NCI-H345 treated with DMSO at 0.1 percent for 48 hours (cell line): ENCODE results near the gene OR1L8.
"Not testable (repeated sequence)": the region's sequence is repeated elsewhere in the genome, so short reads cannot be mapped to it uniquely, and the experiment has no call there.

Source experiments
- DNase-seq: peaks from one replicate; lab custom pipeline; 2025; ENCODE audit not compliant: unreplicated experiment; lab: John Stamatoyannopoulos, UW

OR1L8 gene

GRCh38 chr9:122583284-122583683 is at the start of gene OR1L8:
TSS of gene OR1L8 (minus strand) at chr9:122583384. CDS start at chr9:122568477, 14,907 bp downstream.
- not testable (repeated sequence) for DNase-seq

- DNase-seq, result no peak
These were observed 36.8 kb upstream of the OR1L8 start for GRCh38 chr9:122619996-122620395.

GRCh38 chr9:122614362-122614761 is 31.2 kb upstream of the OR1L8 start, which contains the start of gene OR1Q1:
TSS of gene OR1Q1 (plus strand) at chr9:122614738. CDS start at chr9:122614738, 0 bp downstream.
- DNase-seq, result no peak

GRCh38 chr9:122609804-122610203 is 26.6 kb upstream of the OR1L8 start:
- DNase-seq, result no peak

- no peak for DNase-seq
These were observed 23.4 kb upstream of the OR1L8 start for GRCh38 chr9:122606587-122606986.

- DNase-seq, result no peak
These were observed 22.5 kb upstream of the OR1L8 start for GRCh38 chr9:122605691-122606090.

GRCh38 chr9:122580360-122580759 is 2.8 kb downstream of the OR1L8 start:
- DNase-seq, result no peak

GRCh38 chr9:122579874-122580273 is 3.3 kb downstream of the OR1L8 start:
- DNase-seq, result no peak

GRCh38 chr9:122572456-122572855 is 10.7 kb downstream of the OR1L8 start:
- DNase-seq, result no peak

- DNase-seq, result no peak
These were observed 15.3 kb downstream of the OR1L8 start for GRCh38 chr9:122567901-122568300.

- DNase-seq, result no peak
These were observed 20.9 kb downstream of the OR1L8 start for GRCh38 chr9:122562134-122562760.

GRCh38 chr9:122561446-122561845 is 21.7 kb downstream of the OR1L8 start:
- no peak for DNase-seq

GRCh38 chr9:122552812-122553211 is 30.4 kb downstream of the OR1L8 start, which contains the start of gene OR1N2:
TSS of gene OR1N2 (plus strand) at chr9:122553112. CDS start at chr9:122553212, 100 bp downstream.
- DNase-seq, result no peak

GRCh38 chr9:122551371-122551770 is 31.8 kb downstream of the OR1L8 start:
- DNase-seq, result no peak

GRCh38 chr9:122546196-122546595 is 37.0 kb downstream of the OR1L8 start:
- no peak for DNase-seq

GRCh38 chr9:122538757-122539156 is 44.4 kb downstream of the OR1L8 start:
- DNase-seq, result no peak

- not testable (repeated sequence) for DNase-seq
These were observed 46.1 kb downstream of the OR1L8 start for GRCh38 chr9:122537066-122537465.

- DNase-seq, result no peak
These were observed 47.0 kb downstream of the OR1L8 start for GRCh38 chr9:122536134-122536533.

GRCh38 chr9:122531157-122531556 is 52.0 kb downstream of the OR1L8 start:
- not testable (repeated sequence) for DNase-seq

GRCh38 chr9:122527193-122527592 is 56.0 kb downstream of the OR1L8 start, which contains the start of gene OR1N1:
TSS of gene OR1N1 (minus strand) at chr9:122527293. CDS start at chr9:122527293, 0 bp downstream.
- DNase-seq, result no peak

- DNase-seq, result no peak
These were observed 56.6 kb downstream of the OR1L8 start for GRCh38 chr9:122526602-122527001.

GRCh38 chr9:122519376-122519775 is 63.8 kb downstream of the OR1L8 start:
- DNase-seq, result no peak

- no peak for DNase-seq
These were observed 64.3 kb downstream of the OR1L8 start, which contains the start of gene OR1J4 for GRCh38 chr9:122518841-122519240. TSS of gene OR1J4 (plus strand) at chr9:122519141. CDS start at chr9:122519141, 0 bp downstream.
